ENCODE data around the gene DGCR6. TPM values are rescaled to one million over a fixed set of nuclear protein-coding genes. Genes with fewer than 3 reads are reported as not detected.

The DGCR6 gene
- total and polyA plus RNA-seq, 2 experiments from 2014 or later, result 1.4 to 2.3 TPM

DNA sequence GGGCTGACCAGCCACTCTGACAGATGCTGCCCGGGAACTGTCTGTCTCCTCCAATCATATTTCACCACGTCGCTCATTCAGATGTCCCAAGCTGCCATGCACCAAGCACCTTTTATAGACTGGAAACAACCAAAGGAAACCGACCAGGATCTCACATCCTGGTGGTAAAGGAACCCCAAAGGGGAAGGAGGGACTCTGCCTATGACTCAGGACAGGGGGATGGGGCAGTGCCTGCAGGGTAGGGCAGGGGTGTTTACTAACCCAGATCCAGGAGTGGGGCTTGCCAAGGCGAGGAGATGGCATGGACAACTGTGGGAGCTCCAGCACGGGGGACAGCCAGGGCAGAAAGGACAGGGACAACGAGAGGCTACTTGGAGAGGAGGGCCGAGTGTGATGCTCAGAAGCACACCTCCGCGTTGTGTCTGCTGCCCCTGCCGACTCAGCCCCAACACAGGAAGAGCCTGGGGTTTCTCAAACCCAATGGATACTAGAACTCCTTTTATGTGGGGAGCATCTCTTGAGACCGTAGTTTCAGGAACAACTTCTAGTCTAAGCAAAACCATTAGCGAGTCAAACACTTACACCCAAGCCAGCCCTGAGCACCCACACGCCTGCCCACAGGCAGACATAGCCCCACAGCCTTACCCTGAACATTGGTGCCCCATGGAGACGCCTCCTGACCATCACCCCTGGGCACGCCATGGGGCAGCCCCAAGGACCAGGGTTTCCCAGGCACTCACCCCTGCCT lies 26.0 kb downstream of the DGCR6 start:
- ATAC-seq, result no peak
- no peaks in the 10 kb centered on the region for H3K27me3 Mint-ChIP-seq (ENCODE audit: insufficient read depth, low read depth, poor library complexity)

More for the DNA sequence above, 26.0 kb downstream of the DGCR6 start:
- H3K27ac ChIP-seq (ENCODE audit: low read depth), result no peak overlapping the region
- no peaks in the 10 kb centered on the region for H4K20me1 ChIP-seq (replicated peaks; ENCODE audit: insufficient read depth)
- no peaks in the 10 kb centered on the region for H3K27me3 ChIP-seq (ENCODE audit: insufficient read depth)
- H3F3A ChIP-seq (replicated peaks; ENCODE audit: low read depth), result no peaks in the 10 kb centered on the region
- Mint-ChIP-seq H3K27ac (no peak overlapping the region), H3K4me3 (no peak overlapping the region), H3K36me3 (ENCODE audit: low read depth) (no peaks in the 10 kb centered on the region), H3K9me3 (no peaks in the 10 kb centered on the region), H3K4me1 (no peaks in the 10 kb centered on the region)
- no peak for DNase-seq (ENCODE audit: low spot score)
- no peaks in the 10 kb centered on the region for H3K9me2 ChIP-seq (ENCODE audit: insufficient read depth)
- no peak overlapping the region for H2AFZ ChIP-seq
- no peak overlapping the region for H3K4me3 ChIP-seq
- no peak for TF ChIP-seq ZNF114 (CRISPR knock-in tag; IDR thresholded peaks at IDR 0.05)
- TF ChIP-seq REST (IDR thresholded peaks at IDR 0.05; ENCODE audit: unreplicated experiment), result no peak
- TF ChIP-seq JUNB (IDR thresholded peaks at IDR 0.05; ENCODE audit: unreplicated experiment), result no peak
- TF ChIP-seq, protein P1, sequence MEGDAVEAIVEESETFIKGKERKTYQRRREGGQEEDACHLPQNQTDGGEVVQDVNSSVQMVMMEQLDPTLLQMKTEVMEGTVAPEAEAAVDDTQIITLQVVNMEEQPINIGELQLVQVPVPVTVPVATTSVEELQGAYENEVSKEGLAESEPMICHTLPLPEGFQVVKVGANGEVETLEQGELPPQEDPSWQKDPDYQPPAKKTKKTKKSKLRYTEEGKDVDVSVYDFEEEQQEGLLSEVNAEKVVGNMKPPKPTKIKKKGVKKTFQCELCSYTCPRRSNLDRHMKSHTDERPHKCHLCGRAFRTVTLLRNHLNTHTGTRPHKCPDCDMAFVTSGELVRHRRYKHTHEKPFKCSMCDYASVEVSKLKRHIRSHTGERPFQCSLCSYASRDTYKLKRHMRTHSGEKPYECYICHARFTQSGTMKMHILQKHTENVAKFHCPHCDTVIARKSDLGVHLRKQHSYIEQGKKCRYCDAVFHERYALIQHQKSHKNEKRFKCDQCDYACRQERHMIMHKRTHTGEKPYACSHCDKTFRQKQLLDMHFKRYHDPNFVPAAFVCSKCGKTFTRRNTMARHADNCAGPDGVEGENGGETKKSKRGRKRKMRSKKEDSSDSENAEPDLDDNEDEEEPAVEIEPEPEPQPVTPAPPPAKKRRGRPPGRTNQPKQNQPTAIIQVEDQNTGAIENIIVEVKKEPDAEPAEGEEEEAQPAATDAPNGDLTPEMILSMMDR (conservative IDR thresholded peaks at IDR 0.05; ENCODE audit: low read depth in 2 of 2), result no peak
- no peak for TF ChIP-seq NANOG (IDR thresholded peaks at IDR 0.05; ENCODE audit: borderline replicate concordance)
- TF ChIP-seq STAT1 (IDR thresholded peaks at IDR 0.05; ENCODE audit: unreplicated experiment), result no peak
- no peaks in the 10 kb centered on the region for H3K79me2 ChIP-seq (replicated peaks; ENCODE audit: insufficient read depth)
- no peak overlapping the region for H3K4me2 ChIP-seq
- H3K4me1 ChIP-seq (ENCODE audit: insufficient read depth), result no peaks in the 10 kb centered on the region
- no peaks in the 10 kb centered on the region for H3K36me3 ChIP-seq (ENCODE audit: insufficient read depth)

All from GM23338 (cell line).